Measurements from ENCODE around the gene ADRA2C.

The ADRA2C gene

GRCh38 chr4:3735196-3735595, 31.0 kb upstream of the ADRA2C start:
- no peak overlapping the region for H3K9ac ChIP-seq (ENCODE audit: low read depth, low read length)
- H3K9me3 ChIP-seq (ENCODE audit: insufficient read depth, low read length, severe bottlenecking), result no peaks in the 10 kb centered on the region
- no peaks in the 10 kb centered on the region for H3K79me2 ChIP-seq (ENCODE audit: insufficient read depth, low read length)
- no peak overlapping the region for H2AFZ ChIP-seq (ENCODE audit: low read depth, low read length)
- no peak overlapping the region for H3K4me3 ChIP-seq (ENCODE audit: low read depth in 1 of 2, low read length in 2 of 2)
- no peaks in the 10 kb centered on the region for H3K36me3 ChIP-seq (ENCODE audit: insufficient read depth, low read length)
- no peak overlapping the region for H3K4me2 ChIP-seq (ENCODE audit: insufficient read depth, low read length)
- no peak for TF ChIP-seq EZH2 (IDR thresholded peaks at IDR 0.05; ENCODE audit: borderline replicate concordance, low read depth, low read length, severe bottlenecking)
- TF ChIP-seq, protein P1, sequence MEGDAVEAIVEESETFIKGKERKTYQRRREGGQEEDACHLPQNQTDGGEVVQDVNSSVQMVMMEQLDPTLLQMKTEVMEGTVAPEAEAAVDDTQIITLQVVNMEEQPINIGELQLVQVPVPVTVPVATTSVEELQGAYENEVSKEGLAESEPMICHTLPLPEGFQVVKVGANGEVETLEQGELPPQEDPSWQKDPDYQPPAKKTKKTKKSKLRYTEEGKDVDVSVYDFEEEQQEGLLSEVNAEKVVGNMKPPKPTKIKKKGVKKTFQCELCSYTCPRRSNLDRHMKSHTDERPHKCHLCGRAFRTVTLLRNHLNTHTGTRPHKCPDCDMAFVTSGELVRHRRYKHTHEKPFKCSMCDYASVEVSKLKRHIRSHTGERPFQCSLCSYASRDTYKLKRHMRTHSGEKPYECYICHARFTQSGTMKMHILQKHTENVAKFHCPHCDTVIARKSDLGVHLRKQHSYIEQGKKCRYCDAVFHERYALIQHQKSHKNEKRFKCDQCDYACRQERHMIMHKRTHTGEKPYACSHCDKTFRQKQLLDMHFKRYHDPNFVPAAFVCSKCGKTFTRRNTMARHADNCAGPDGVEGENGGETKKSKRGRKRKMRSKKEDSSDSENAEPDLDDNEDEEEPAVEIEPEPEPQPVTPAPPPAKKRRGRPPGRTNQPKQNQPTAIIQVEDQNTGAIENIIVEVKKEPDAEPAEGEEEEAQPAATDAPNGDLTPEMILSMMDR (IDR thresholded peaks at IDR 0.05; ENCODE audit: borderline replicate concordance, extremely low read depth, low read length, poor library complexity, severe bottlenecking), result no peak
- H3K27ac ChIP-seq (ENCODE audit: low read length), result no peak overlapping the region
- ATAC-seq (ENCODE audit: insufficient read depth, low read depth) (no peak), DNase-seq (no peak)
- no peaks in the 10 kb centered on the region for H3K4me1 ChIP-seq (ENCODE audit: insufficient read depth, low read length)
- H3K27me3 ChIP-seq (ENCODE audit: insufficient read depth, low read length, poor library complexity), result no peaks in the 10 kb centered on the region
- H4K20me1 ChIP-seq (ENCODE audit: insufficient read depth, low read length), result no peaks in the 10 kb centered on the region; the same call in none of the 2 replicates

DNA sequence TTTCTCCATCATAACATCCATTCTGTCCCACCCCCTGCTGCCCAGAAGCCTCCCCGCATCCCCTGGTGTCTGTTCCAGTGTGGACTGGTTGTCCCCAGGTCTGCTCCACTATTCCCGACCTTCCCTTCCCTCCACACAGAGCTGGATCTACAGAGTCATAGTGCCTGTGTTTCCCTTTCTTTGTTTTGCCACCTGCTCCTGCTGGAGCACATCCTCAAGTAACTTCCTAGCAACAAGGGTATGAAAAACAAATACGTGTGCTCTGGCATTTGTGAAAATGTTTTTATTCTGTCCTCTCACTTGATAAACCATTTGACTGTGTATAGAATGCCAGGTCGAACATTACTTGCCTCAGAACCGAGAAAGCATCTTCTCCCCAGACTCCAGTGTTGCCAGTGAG, 29.9 kb upstream of the ADRA2C start:
- H4K20me1 ChIP-seq (ENCODE audit: insufficient read depth, low read length), result no peaks in the 10 kb centered on the region; the same call in 1 of the 2 replicates
- H3K79me2 ChIP-seq (ENCODE audit: insufficient read depth, low read length), result no peaks in the 10 kb centered on the region
- no peaks in the 10 kb centered on the region for H3K36me3 ChIP-seq (ENCODE audit: insufficient read depth, low read length)
- TF ChIP-seq EZH2 (IDR thresholded peaks at IDR 0.05; ENCODE audit: borderline replicate concordance, low read depth, low read length, severe bottlenecking), result no peak
- TF ChIP-seq, protein P1 (IDR thresholded peaks at IDR 0.05; ENCODE audit: borderline replicate concordance, extremely low read depth, low read length, poor library complexity, severe bottlenecking), result no peak
- H3K9ac ChIP-seq (ENCODE audit: low read depth, low read length), result no peak overlapping the region
- no peak for ATAC-seq (ENCODE audit: insufficient read depth, low read depth)
- no peaks in the 10 kb centered on the region for H3K9me3 ChIP-seq (ENCODE audit: insufficient read depth, low read length, severe bottlenecking)
- H2AFZ ChIP-seq (ENCODE audit: low read depth, low read length), result no peak overlapping the region
- no peak for DNase-seq
- no peaks in the 10 kb centered on the region for H3K4me1 ChIP-seq (ENCODE audit: insufficient read depth, low read length)
- no peak overlapping the region for H3K27ac ChIP-seq (ENCODE audit: low read length)
- no peaks in the 10 kb centered on the region for H3K27me3 ChIP-seq (ENCODE audit: insufficient read depth, low read length, poor library complexity)
- H3K4me2 ChIP-seq (ENCODE audit: insufficient read depth, low read length), result no peak overlapping the region
- no peak overlapping the region for H3K4me3 ChIP-seq (ENCODE audit: low read depth in 1 of 2, low read length in 2 of 2)

DNA sequence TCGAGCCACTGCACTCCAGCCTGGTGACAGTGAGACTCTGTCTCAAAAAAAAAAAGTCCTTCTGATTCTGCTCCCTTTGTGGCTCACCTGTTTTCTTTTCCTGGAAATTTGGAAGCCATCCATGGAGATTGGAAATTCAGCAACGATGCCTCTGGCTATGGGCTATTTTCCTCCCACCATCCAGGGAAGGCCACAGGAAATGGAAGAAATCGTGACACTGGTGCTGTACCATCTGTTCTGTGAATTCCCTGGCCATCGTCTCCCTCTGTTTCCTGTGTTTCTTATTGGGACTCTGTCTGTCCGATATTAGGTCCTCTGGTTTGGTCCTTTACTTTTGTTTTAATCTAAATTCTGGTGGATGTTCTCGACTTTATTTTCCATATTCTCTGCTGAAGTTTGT, 29.4 kb upstream of the ADRA2C start:
- no peaks in the 10 kb centered on the region; the same call in 1 of the 2 replicates for H4K20me1 ChIP-seq (ENCODE audit: insufficient read depth, low read length)
- H2AFZ ChIP-seq (ENCODE audit: low read depth, low read length), result no peak overlapping the region
- H3K27me3 ChIP-seq (ENCODE audit: insufficient read depth, low read length, poor library complexity), result no peaks in the 10 kb centered on the region
- no peaks in the 10 kb centered on the region for H3K36me3 ChIP-seq (ENCODE audit: insufficient read depth, low read length)
- no peaks in the 10 kb centered on the region for H3K9me3 ChIP-seq (ENCODE audit: insufficient read depth, low read length, severe bottlenecking)
- ATAC-seq (ENCODE audit: insufficient read depth, low read depth), result no peak
- H3K4me2 ChIP-seq (ENCODE audit: insufficient read depth, low read length), result no peak overlapping the region
- H3K4me1 ChIP-seq (ENCODE audit: insufficient read depth, low read length), result no peaks in the 10 kb centered on the region
- H3K79me2 ChIP-seq (ENCODE audit: insufficient read depth, low read length), result no peaks in the 10 kb centered on the region
- H3K9ac ChIP-seq (ENCODE audit: low read depth, low read length), result no peak overlapping the region
- DNase-seq, result no peak
- TF ChIP-seq, protein P1 (IDR thresholded peaks at IDR 0.05; ENCODE audit: borderline replicate concordance, extremely low read depth, low read length, poor library complexity, severe bottlenecking), result no peak
- TF ChIP-seq EZH2 (IDR thresholded peaks at IDR 0.05; ENCODE audit: borderline replicate concordance, low read depth, low read length, severe bottlenecking), result no peak
- H3K27ac ChIP-seq (ENCODE audit: low read length), result no peak overlapping the region
- H3K4me3 ChIP-seq (ENCODE audit: low read depth in 1 of 2, low read length in 2 of 2), result no peak overlapping the region

GRCh38 chr4:3739577-3739976, 26.6 kb upstream of the ADRA2C start:
- no peak overlapping the region for H3K4me3 ChIP-seq (ENCODE audit: low read depth in 1 of 2, low read length in 2 of 2)
- H3K27ac ChIP-seq (ENCODE audit: low read length), result no peak overlapping the region
- H3K9me3 ChIP-seq (ENCODE audit: insufficient read depth, low read length, severe bottlenecking), result no peaks in the 10 kb centered on the region
- no peaks in the 10 kb centered on the region for H3K36me3 ChIP-seq (ENCODE audit: insufficient read depth, low read length)
- no peak for TF ChIP-seq EZH2 (IDR thresholded peaks at IDR 0.05; ENCODE audit: borderline replicate concordance, low read depth, low read length, severe bottlenecking)
- TF ChIP-seq, protein P1 (IDR thresholded peaks at IDR 0.05; ENCODE audit: borderline replicate concordance, extremely low read depth, low read length, poor library complexity, severe bottlenecking), result no peak
- H2AFZ ChIP-seq (ENCODE audit: low read depth, low read length), result no peak overlapping the region
- H3K9ac ChIP-seq (ENCODE audit: low read depth, low read length), result no peak overlapping the region
- H3K4me2 ChIP-seq (ENCODE audit: insufficient read depth, low read length), result no peak overlapping the region
- H3K79me2 ChIP-seq (ENCODE audit: insufficient read depth, low read length), result no peaks in the 10 kb centered on the region
- H3K27me3 ChIP-seq (ENCODE audit: insufficient read depth, low read length, poor library complexity), result no peaks in the 10 kb centered on the region
- ATAC-seq (ENCODE audit: insufficient read depth, low read depth), result no peak
- H3K4me1 ChIP-seq (ENCODE audit: insufficient read depth, low read length), result no peaks in the 10 kb centered on the region
- H4K20me1 ChIP-seq (ENCODE audit: insufficient read depth, low read length), result no peaks in the 10 kb centered on the region; the same call in 1 of the 2 replicates
- no peak for DNase-seq
